Suprapubic skin (tissue), 4 donors: ENCODE measurements around the gene NR1H4. TPM values are rescaled to one million over a fixed set of nuclear protein-coding genes. Genes with fewer than 3 reads are reported as not detected.
A peak's percentile ranks its signal among the peaks of the same experiment; 100 is the strongest.

Experiments
- DNase-seq, 2 donors: peaks; one replicate each; pipeline ENCODE4 v3.0.0-alpha.2; 2019; ENCODE audit warnings: low spot score in 2 of 2
- H3K27ac ChIP-seq: fragments of 200-600 bp; sonication (generic); one replicate; pipeline ENCODE4 v1.5.1; 2019
- H3K27me3 ChIP-seq: fragments of 200-600 bp; sonication (generic); one replicate; pipeline ENCODE4 v1.5.1; 2019
- H3K36me3 ChIP-seq: fragments of 200-600 bp; sonication (generic); one replicate; pipeline ENCODE4 v1.5.1; 2019
- H3K4me1 ChIP-seq: fragments of 200-600 bp; sonication (generic); one replicate; pipeline ENCODE4 v1.5.1; 2019
- H3K4me3 ChIP-seq: fragments of 200-600 bp; sonication (generic); one replicate; pipeline ENCODE4 v1.5.1; 2019; ENCODE audit warnings: mild to moderate bottlenecking
- H3K9me3 ChIP-seq: fragments of 200-600 bp; sonication (generic); one replicate; pipeline ENCODE4 v1.5.1; 2019
- EP300 ChIP-seq: sonication (generic); formaldehyde crosslinking; IDR thresholded peaks from one replicate; pipeline ENCODE4 v1.6.1; 2017; ENCODE audit warnings: antibody characterized with exemption
- POLR2A ChIP-seq, 2 donors: fragments of 450-650 bp; IDR thresholded peaks; one replicate each; pipeline ENCODE4 v1.6.1; 2017; ENCODE audit warnings: antibody characterized with exemption in 2 of 2, mild to moderate bottlenecking in 2 of 2, moderate library complexity in 2 of 2
- POLR2AphosphoS5 ChIP-seq, 3 donors: sonication (generic); formaldehyde crosslinking; IDR thresholded peaks; one replicate each; pipeline ENCODE4 v1.6.1; 2017; ENCODE audit warnings: antibody characterized with exemption in 3 of 3
- WGBS: methylation state at CpG from one replicate; pipeline ENCODE4 v1.1.5; 2018; 5-methylcytosine and 5-hydroxymethylcytosine counted together
- total RNA-seq, 4 donors: library from RNA; depleted of rRNA; stranded (reverse); fragments of >200 nt; gene quantifications; one replicate each; pipeline ENCODE4 v1.1.0, GENCODE V29; 2016
- TF ChIP-seq, protein P1 (sequence below), 2 donors: fragments of 200-600 bp in 1 of 2; fragments of 450-650 bp in 1 of 2; sonication (generic) in 1 of 2; IDR thresholded peaks; one replicate each; pipeline ENCODE4 v1.5.1; 2016 to 2019; ENCODE audit warnings: antibody characterized with exemption in 2 of 2, mild to moderate bottlenecking in 1 of 2, moderate library complexity in 1 of 2

NR1H4 gene
- total RNA-seq, 4 donors from 2014 or later = not detected

DNA sequence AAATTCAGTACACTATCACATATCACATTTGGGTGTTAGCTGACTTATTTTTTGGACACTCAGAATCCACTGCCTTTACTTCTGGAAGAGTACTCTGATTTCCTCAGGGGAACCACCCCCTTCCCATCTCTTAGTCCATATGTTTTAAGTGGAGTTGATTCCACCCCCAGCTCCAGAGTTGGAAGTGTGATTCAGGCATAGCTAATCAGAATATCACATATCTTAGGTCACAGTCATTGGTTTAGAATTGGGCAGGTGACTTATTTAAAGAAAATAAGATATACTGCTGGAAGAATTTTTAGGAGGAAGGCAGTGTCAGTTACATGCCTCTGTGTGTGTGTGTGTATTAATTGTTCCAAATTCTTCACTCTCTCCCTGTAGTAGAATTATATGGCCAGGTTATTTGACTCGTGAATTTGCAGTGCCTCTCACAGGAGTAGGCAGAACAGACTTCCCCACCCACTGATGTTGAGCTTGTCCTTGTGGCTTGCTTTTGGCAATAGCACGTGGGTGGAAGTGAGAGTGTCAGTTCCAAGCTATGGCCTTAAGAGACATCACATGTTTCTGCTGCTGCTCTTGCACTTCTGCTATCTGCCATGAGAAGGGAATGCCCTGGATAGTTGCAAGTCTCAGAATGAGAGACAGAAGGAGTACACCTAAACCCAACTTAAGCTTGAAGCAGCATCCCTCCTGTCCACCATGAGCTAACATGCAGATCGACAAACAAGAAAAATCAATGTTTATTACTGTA lies 93.4 kb downstream of the NR1H4 start:
- no peaks in the 10 kb centered on the region for H3K36me3 ChIP-seq
- no peaks in the 10 kb centered on the region for H3K9me3 ChIP-seq
- no peak overlapping the region for H3K27ac ChIP-seq
- 35% methylated on average over 3 of the region's 3 CpGs for WGBS
- no peak for DNase-seq
- no peaks in the 10 kb centered on the region for H3K27me3 ChIP-seq
- TF ChIP-seq, protein P1, sequence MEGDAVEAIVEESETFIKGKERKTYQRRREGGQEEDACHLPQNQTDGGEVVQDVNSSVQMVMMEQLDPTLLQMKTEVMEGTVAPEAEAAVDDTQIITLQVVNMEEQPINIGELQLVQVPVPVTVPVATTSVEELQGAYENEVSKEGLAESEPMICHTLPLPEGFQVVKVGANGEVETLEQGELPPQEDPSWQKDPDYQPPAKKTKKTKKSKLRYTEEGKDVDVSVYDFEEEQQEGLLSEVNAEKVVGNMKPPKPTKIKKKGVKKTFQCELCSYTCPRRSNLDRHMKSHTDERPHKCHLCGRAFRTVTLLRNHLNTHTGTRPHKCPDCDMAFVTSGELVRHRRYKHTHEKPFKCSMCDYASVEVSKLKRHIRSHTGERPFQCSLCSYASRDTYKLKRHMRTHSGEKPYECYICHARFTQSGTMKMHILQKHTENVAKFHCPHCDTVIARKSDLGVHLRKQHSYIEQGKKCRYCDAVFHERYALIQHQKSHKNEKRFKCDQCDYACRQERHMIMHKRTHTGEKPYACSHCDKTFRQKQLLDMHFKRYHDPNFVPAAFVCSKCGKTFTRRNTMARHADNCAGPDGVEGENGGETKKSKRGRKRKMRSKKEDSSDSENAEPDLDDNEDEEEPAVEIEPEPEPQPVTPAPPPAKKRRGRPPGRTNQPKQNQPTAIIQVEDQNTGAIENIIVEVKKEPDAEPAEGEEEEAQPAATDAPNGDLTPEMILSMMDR (IDR thresholded peaks at IDR 0.05) = no peak
- TF ChIP-seq POLR2AphosphoS5 (IDR thresholded peaks at IDR 0.05) (no peak), POLR2A (IDR thresholded peaks at IDR 0.05) (no peak), EP300 (no peak)
- no peaks in the 10 kb centered on the region for H3K4me1 ChIP-seq
- H3K4me3 ChIP-seq = no peak overlapping the region

DNA sequence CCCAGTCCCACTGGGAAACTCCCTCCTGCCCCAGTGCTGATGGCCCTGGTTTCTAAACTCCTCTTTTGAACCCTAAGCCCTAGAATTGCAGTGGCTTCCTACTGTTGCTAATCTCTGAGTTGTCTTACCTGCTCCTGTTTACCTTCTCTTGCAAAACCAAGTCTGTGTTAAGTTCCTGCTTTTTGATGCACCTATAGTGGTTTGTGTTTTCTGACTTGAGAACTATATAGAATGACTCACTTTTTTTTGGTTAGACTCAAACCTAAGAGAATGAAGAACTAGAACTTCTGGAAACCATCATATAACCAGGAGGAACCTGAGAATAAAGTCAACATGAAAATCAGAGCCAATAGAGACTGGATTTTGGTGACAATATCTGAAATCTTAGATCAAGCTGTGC lies 94.3 kb downstream of the NR1H4 start:
- H3K36me3 ChIP-seq = no peaks in the 10 kb centered on the region
- TF ChIP-seq POLR2A (IDR thresholded peaks at IDR 0.05) (no peak), POLR2AphosphoS5 (IDR thresholded peaks at IDR 0.05) (no peak), EP300 (no peak)
- TF ChIP-seq, protein P1 (IDR thresholded peaks at IDR 0.05) = no peak
- no peak overlapping the region for H3K27ac ChIP-seq
- peaks cover 1% of the 10 kb centered on the region for H3K4me1 ChIP-seq
- no peak for DNase-seq
- no peaks in the 10 kb centered on the region for H3K27me3 ChIP-seq
- no peaks in the 10 kb centered on the region for H3K9me3 ChIP-seq
- H3K4me3 ChIP-seq = no peak overlapping the region

DNA sequence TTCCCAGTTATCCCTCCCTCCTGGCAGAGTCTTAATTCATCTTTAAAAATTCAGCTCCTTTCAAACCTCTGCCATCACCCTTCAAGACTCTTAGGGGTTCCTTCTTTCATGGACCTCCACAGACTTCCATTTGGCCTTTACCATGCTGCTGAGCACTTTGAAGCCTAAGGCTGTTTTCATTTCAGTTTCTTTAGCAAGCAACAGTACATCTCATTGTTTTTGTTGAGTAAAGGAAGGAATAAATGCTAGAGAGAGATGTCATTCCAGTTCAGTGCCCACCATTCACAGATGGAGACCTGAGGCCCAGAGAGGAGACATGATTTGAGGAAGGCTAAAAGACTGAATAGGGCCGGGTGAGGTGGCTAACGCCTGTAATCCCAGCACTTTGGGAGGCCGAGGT lies 98.5 kb downstream of the NR1H4 start:
- DNase-seq = no peak
- Histone ChIP-seq H3K27me3 (no peaks in the 10 kb centered on the region), H3K4me1 (peaks cover 19% of the 10 kb centered on the region), H3K27ac (no peak overlapping the region), H3K36me3 (no peaks in the 10 kb centered on the region), H3K4me3 (no peak overlapping the region), H3K9me3 (no peaks in the 10 kb centered on the region)
- whole genome bisulfite sequencing = 97% methylated on average over 3 of the region's 3 CpGs
- no peak for TF ChIP-seq EP300
- no peak for TF ChIP-seq POLR2AphosphoS5 (IDR thresholded peaks at IDR 0.05)
- TF ChIP-seq POLR2A (IDR thresholded peaks at IDR 0.05) = no peak
- TF ChIP-seq, protein P1 (IDR thresholded peaks at IDR 0.05) = no peak

DNA sequence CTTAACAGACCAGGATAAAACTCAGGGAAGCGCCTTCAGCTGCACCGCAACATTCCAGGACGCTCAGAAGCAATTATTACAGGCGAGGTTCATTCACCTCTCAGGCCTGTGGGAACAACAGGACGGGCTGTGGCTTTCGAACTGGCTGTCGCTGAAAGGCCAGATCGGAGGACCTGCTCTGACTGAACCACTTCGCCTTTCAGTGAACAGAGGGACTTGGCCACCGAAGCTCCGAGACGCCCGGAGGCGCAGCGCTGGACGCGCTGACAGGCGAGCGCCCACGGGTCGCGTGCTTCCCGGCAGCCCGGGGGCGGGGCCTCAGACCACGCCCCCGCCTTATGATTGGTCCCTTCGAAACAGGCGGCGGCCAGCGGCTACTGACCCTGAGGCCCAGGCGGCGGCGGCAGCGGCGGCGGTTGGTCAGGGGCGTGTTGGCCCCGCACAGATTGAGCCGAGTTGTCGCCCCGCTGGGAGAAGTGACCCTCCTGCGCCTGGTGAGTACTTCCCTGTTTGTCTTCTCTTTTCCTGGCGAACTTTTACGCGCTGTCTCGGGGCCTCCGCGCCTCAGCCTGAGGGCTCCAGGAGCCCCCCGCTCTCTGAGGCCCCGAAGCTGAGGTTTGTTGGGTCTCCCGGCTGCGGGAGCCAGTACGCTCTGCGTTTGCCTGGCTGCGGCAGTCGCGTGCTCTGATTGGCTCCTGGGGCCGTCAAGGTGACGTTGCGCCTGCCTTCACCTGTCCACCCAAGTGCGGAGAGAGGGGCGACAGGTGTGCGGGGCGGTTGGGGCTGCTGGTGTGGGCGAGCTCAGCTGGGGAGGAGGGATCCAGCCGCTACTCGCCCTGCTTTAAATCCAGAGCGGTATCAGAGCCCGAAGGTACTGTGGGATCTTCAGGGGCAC lies 99.9 kb downstream of the NR1H4 start, which contains the start of gene GAS2L3:
Gene GAS2L3, plus strand, starts transcription at position 393 of the 895 bp plus-strand sequence. CDS start 21,221 bp downstream, outside the sequence.
- Histone ChIP-seq H3K27me3 (no peaks in the 10 kb centered on the region), H3K9me3 (no peaks in the 10 kb centered on the region), H3K4me3 (peak within 1 kb of the TSS; percentile 83), H3K4me1 (peaks cover 19% of the 10 kb centered on the region), H3K36me3 (no peaks in the 10 kb centered on the region), H3K27ac (peak within 1 kb of the TSS; percentile 81)
- DNase-seq = peak; percentile 90 to 93
- TF ChIP-seq POLR2A (IDR thresholded peaks at IDR 0.05) = peak in 1 of 2 donors; percentile 41
- TF ChIP-seq EP300 = no peak
- WGBS = 2% methylated on average over 29 of the region's 70 CpGs

DNA sequence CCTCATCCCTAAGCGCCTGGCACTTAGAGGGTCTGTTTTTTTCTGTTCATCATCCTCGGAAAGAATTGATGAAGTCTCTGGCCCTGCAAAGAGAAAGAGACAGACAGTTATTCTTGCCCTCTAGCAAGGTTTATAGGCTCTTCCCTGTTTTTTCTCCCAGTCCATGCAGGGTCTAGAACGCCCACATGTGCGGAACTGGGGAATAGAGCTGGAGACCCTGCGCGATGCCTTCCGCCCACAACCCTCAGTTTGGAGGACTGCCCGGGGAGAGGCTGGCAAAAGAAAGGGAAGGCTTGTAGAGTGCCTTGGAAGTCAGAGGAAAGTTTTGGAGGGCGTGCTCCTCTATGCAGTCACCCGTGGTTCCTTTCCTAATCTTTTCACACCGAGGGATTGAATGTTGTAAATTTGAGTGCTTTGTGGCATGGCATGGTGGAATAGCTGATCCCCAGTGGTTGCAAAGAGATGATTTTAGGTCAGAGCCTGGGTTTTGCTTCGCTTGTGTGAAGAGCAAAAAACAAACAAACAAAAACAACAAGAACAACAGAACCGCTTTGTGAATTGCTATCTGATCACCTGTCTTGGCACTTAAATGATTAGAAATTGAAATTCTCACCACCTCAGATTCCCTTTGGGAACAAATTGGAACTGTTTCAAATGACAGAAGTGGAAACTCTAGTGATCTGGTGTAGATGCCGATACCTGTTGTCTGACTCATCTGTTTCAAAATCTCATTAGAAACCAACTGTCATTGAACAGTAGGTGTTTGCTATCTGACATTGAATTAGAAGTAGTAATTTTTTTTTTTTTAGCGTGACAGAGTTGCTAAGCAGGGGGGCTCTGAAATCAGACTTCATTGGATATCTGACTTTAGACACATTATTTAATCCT lies 100.8 kb downstream of the NR1H4 start:
- peak in 1 of 2 donors; percentile 65 for DNase-seq

More for the DNA sequence above, 100.8 kb downstream of the NR1H4 start:
- Histone ChIP-seq H3K4me1 (peaks cover 19% of the 10 kb centered on the region), H3K36me3 (no peaks in the 10 kb centered on the region), H3K4me3 (peak overlapping the region; percentile 83), H3K9me3 (no peaks in the 10 kb centered on the region), H3K27me3 (no peaks in the 10 kb centered on the region), H3K27ac (peak overlapping the region; percentile 81)
- WGBS = 11% methylated on average over 15 of the region's 15 CpGs
- TF ChIP-seq POLR2A (IDR thresholded peaks at IDR 0.05) (no peak), POLR2AphosphoS5 (IDR thresholded peaks at IDR 0.05) (no peak), EP300 (no peak)
- TF ChIP-seq, protein P1 (IDR thresholded peaks at IDR 0.05) = no peak
